ENCODE measurements around the gene PIWIL1.

The PIWIL1 gene

GRCh38 chr12:130374083-130374482, 36.4 kb downstream of the PIWIL1 start:
- DNase-seq (ENCODE audit: low spot score), result peak; percentile 6

GRCh38 chr12:130375296-130376287, 37.9 kb downstream of the PIWIL1 start:
- no peak for DNase-seq (ENCODE audit: low spot score)

DNA sequence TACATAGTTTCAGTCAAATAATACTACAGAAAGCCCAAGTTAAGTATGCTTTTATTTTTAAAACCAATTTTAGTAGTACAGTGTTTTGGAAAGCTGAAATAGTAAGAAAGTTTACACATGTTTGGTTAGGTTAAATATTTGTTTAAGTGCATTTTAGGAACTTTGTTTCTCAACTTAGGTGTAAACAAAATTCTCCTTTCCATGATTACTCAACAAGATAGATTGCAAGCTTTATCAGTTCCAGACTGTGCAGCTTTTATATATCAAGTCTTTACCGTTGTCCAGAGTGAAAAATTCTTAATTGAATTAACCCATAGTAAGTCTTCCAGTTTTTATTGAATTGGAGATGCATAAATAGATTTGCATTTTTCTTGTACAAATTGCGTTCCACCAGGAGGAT, 45.1 kb downstream of the PIWIL1 start:
- DNase-seq (ENCODE audit: low spot score), result no peak

DNA sequence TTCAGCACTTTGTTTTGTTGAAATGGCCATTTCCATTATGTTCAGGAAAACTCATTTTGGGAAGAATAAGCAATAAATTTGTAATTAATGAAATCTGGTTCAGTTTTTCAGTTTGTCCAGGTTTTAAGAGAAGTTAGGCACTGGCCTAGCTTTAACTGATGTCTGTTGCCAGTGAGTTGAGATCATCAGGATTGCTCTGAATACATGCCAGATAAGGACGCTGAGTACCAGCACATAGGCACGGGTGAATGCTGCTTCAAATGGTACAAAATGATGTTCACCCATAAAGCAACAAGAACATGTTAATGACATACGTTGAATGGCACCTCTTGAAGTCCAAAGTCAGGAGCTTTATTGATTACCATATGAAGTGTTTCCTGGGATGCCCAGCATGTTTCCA, 46.5 kb downstream of the PIWIL1 start:
- DNase-seq (ENCODE audit: low spot score), result no peak

DNA sequence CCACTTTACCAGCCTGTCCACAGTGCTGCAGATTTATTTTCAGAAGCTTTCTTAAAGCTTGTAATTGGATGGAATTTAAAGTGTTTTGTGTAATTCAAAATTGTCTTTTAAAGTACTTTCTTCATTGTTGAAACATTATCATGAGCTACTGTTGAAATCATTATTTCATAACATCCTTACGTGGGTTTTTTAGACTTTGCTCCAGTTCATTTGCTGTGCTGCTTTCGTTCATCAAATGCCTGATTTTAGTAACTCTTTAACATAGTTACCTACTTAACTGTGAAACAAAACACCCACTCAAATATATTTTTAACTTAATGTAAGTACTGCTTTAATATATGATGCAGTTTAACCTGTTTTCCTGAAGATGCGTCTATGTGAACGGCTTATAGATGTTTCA, 47.5 kb downstream of the PIWIL1 start:
- DNase-seq (ENCODE audit: low spot score), result no peak

DNA sequence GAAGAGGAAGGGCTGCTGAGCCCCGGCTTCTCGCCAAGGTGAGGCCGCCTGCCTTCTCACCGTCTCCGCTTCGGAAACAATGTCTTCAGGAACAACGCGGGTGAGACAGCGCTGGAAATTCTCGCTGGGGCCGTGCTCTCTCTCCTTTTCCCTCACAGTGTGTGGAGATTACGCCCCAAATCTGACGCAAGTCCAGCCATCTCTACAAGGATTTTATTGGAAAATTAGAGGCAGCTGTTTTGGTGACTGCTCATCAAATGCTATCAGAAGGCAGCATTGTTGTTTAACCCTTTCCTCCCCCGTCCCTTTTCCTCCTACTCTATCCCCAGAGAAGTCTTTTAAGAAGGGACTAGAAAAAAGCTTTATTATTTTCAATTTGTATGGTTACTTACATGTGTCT, 53.5 kb downstream of the PIWIL1 start:
- no peak for DNase-seq (ENCODE audit: low spot score)

GRCh38 chr12:130394906-130395305, 57.2 kb downstream of the PIWIL1 start:
- DNase-seq (ENCODE audit: low spot score), result no peak

DNA sequence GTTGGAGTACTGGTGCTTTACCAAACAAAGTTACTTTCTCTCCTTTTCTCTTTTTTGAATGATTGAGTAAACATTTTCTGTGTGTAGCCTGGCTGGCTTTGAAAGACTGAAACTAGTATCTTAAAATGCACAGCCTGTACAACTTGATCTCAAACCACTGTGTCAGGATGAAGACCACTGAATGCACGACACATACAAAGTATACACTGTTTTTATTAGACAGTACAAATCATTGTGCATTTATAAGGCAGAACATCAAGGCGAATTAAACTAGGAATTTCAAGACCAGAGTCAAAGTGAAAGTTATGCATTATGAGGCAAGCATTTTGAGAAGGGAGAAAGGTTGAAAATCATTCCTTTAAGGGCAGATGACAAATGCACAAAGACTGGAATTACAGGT, 59.0 kb downstream of the PIWIL1 start:
- no peak for DNase-seq (ENCODE audit: low spot score)

DNA sequence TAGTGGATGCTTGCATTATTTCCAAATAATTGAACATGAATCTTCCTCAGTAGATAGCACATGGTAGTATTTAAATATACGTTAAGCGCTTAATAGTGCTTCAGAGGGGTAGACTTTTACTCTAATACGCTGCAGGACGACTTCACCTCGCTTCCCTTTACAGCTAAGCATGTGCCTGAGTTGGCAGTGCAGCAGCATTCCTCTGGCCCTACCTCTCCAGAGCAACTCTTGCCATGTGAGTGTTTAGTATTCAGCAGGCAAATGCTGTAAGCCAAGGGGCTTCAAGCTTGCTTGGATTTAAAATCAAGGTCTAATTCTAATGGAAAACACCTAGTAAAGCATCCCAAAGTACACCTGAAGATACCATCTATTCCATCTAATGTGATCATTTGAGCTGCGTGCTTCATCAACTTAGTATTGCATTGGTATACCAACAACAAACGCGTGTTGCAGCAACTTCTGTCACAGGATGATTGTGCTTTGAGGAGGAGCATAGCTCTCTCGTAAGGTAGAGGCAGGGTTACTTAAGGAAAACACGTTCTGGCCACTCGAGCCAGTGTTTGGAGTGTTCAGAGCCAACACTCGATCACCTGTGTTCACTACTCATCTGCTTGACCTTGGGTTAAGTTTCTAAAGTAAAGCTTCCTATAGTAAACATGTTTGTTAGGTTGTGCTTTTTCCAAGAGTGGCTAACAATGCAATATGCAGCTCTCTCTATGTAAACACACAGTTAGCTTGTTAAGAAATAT, 60.6 kb downstream of the PIWIL1 start:
- no peak for DNase-seq (ENCODE audit: low spot score)

DNA sequence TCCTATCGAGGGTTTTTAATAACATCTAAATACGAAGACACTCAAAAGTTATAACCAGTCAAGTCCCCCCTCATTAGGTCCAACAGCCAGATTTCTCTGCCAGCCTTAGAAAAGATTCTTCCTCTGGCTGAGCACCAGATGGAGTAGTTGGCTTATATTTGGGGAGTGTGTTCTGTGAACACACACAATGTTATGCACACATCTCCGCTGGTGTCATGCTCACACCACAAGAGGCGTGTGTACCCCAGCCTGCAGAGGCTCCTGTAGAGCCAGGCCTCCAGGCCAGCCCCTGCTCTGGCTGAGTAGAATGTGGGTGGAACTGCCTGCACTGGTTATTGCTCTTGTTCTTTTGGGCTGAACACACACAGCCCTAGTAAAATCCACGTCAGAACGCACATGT, 64.0 kb downstream of the PIWIL1 start:
- no peak for DNase-seq (ENCODE audit: low spot score)

GRCh38 chr12:130405332-130405731, 67.6 kb downstream of the PIWIL1 start:
- DNase-seq (ENCODE audit: low spot score), result no peak

- no peak for DNase-seq (ENCODE audit: low spot score)
Observed at GRCh38 chr12:130412384-130412783, 74.7 kb downstream of the PIWIL1 start.

DNA sequence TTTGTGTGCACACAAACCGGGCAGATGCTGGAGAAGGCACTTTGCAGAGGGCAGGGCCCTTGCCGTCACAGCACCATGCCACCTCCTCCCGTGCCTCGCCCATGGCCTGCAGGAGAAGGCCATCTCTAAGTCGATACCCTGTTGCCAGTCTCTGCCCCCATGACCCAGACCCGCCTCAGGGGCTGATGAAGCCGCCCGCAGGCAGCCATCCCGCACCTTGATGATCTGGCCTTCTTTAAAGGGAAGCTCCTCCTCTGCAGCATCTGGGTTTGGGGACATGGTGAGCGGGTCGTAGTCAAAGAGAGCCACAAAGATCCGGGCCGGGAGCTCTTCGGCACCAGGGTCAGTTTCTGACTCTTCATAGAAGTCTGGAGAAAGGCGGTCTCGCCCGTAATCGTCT, 76.2 kb downstream of the PIWIL1 start:
- DNase-seq (ENCODE audit: low spot score), result no peak

GRCh38 chr12:130414381-130414780, 76.7 kb downstream of the PIWIL1 start:
- no peak for DNase-seq (ENCODE audit: low spot score)

GRCh38 chr12:130418251-130418650, 80.6 kb downstream of the PIWIL1 start:
- no peak for DNase-seq (ENCODE audit: low spot score)

- DNase-seq (ENCODE audit: low spot score), result no peak
Observed at GRCh38 chr12:130419116-130419515, 81.4 kb downstream of the PIWIL1 start.

DNA sequence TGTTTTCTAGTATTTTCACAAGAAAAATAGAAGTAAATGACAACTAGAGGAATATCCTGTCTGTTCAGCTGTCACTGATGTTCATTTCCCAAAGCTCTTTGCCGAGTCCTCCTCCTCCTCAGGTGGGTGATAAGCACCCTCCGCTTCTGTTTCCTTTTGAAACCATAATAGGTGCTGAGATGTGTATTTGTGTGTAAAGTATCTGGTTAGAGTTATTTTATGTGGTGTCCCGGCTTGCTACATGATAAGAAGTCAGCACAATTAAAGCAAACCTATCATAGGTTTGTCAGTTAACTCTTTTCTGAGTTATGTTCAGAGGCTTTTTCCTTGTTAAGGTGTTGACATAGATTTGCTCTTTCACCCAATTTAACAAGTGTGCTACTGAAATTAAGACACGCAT, 82.4 kb downstream of the PIWIL1 start:
- no peak for DNase-seq (ENCODE audit: low spot score)

- no peak for DNase-seq (ENCODE audit: low spot score)
Observed at GRCh38 chr12:130421896-130422295, 84.2 kb downstream of the PIWIL1 start.

Data from activated CD4-positive, alpha-beta T cell treated with anti-CD3 and anti-CD28 coated beads, Interleukin-2, Interleukin-4, amounts not matched to agents 100 ng/mL and 50 ng/mL, durations not matched to agents 16 hours and 8 hours (primary cell).